Left lobe of liver (tissue), 2 donors: ENCODE results near the gene FANCI. TPM values are rescaled to one million over a fixed set of nuclear protein-coding genes. Genes with fewer than 3 reads are reported as not detected.
"Not testable (repeated sequence)": the region's sequence is repeated elsewhere in the genome, so short reads cannot be mapped to it uniquely, and the experiment has no call there.

Source experiments
- ATAC-seq: fragments of 200-7000 bp; cut with Tn5 transposase; one replicate; pipeline ENCODE4 v1.9.1; 2020; ENCODE audit warnings: mild to moderate bottlenecking, moderate library complexity
- DNase-seq: peaks from one replicate; pipeline ENCODE4 v3.0.0-alpha.2; 2020; ENCODE audit warnings: low spot score
- total RNA-seq: library from RNA; stranded (reverse); gene quantifications from one replicate; pipeline ENCODE4 v1.2.1, GENCODE V29; 2021
- donor health status: DM: no; HTN: no; CAD: no; lungs with moderate emphysema.
- donor health status: DM: no; HTN: yes; CAD: no.

The FANCI gene
- total RNA-seq, 1 donor from 2014 or later = 3.3 TPM

DNA sequence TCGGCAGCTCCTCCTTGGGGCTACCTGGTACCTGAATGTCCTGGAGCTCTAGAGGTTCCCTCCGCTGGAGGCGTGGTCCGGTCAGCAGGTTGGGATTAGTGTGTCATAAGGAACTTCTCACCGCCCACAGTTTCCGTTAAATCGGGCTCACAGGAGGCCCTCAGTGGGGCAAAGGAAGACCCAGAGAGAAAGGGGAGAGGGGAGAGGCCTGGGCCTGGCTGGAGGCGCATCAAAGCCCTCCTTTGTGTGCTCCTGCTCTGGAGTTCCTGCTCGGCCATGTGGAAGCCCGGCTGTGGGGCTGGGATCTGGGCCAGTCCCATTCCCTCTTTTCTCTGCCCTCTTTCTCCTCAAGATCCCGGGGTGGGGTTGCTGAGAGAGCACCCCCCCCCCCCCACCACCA lies 22.2 kb upstream of the FANCI start, which contains the start of gene RLBP1:
TSS of gene RLBP1 (minus strand) at position 37 of the 400 bp plus-strand sequence. CDS start 2,604 bp downstream, outside the sequence.
- DNase-seq (no peak), ATAC-seq (no peak)

DNA sequence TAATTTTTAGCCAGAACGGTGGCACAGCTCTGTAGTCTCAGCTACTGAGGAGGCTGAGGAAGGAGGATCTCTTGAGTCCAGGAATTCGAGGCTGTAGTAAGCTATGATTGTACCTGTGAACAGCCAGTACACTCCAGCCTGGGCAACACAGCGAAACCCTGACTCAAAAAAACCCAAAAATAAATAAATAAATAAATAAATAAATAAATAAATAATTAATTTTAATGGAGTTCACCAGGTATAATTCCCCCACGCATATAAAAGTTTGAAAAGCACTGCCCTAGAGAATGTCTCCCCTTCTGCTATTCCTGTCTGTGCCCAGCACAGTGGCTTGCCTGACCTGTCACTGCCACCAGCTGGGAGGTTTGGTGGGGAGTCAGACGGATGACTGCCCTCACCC lies 18.2 kb upstream of the FANCI start:
- ATAC-seq (no peak), DNase-seq (no peak)

DNA sequence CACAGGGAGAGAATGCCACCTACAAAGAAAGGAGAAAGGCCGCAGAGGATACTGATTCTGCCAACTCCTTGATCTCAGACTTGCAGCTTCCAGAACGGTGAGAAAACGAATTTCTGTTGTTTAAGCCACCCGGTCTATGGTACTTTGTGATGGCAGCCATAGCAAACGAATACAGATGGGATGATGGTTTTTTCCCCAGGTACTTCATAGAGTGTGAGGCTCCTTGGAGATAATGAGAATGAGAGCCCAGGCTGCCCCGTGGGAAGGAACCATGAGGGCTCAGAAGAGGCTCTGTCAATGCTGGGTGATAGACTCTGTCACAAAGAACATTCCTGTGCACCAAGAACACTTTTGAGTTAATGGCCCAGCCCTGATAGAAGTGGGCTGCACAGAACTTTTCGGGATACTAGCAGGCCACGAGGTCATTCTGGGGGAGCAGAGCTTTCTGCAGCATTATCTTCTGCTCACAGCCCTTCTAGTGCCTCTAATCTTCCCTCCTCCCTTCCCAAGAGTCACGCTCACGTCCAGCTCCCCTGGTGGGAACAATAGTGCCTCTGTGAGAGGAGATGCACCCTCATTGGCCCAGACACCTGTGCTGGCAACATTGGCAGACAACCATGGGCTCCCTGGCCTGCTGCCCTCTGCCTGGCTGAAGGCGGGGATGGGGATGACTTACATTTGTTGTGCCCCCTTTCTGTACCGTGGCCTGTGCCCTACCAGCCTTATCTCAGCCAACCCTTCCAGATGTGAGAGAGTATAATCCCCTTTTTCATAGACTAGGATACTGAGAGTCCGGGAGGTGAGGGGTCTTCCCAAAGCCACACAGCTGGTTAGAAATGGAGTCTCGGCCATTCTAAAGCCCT lies 17.2 kb upstream of the FANCI start:
- no peak for ATAC-seq
- no peak for DNase-seq

DNA sequence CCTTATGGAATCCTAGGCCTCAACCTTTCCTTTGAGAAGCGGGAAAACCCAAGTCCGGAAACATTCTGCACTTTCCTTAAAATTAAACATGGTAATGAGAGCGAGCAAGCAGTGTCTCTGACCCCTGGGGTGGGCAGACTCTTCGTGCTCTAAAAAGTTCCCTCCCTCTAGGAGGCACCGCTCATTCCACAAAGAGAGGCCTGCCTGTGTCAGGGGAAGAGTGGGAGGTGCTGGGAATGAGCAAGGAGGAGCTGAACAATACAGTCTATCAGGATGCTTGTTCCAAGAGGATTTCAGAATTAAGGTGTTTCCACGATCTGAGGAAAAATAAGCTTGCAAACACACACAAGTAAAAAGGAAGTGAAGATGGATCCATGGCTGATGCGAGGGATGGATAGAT lies 16.4 kb upstream of the FANCI start:
- DNase-seq = no peak
- no peak for ATAC-seq

DNA sequence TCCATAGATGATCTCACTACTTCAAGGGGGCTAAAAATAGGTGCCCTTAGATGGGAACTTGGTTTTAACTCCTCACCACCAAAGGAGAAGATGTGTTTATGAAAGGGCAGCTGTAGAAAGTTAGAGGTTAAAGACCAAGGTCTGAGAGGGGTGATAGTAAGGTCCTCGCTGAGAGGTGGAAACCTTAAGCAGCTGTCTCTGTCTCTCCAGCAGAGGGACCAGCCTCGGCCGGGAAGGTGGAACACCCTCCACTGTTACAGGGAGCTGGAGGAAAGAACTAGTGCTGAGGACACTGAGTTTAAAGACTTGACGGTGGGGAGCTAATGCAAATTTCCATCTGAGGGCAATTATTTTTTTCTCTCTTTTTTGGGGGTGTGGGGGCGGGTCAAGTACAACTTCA lies 13.5 kb upstream of the FANCI start:
- DNase-seq (no peak), ATAC-seq (no peak)

DNA sequence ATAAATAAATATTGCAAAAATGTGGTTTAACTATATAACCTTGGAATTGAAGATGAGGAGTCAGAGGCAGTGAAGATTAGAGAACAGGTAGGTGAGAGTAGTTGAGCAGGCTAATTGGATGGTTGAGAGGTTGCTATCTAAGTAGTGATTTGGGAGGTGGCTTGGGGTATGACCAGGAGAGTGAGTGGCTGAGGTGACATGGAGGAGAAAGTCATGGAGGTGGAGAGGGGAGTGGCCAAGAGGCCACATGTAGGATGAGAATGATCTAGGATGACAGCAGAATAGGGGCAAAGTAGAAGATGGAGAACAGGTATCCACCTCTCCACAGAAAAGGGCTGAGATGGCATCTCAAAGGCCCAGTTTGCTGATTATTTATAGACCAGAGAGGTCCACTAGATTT lies 11.9 kb upstream of the FANCI start:
- ATAC-seq (no peak), DNase-seq (no peak)

DNA sequence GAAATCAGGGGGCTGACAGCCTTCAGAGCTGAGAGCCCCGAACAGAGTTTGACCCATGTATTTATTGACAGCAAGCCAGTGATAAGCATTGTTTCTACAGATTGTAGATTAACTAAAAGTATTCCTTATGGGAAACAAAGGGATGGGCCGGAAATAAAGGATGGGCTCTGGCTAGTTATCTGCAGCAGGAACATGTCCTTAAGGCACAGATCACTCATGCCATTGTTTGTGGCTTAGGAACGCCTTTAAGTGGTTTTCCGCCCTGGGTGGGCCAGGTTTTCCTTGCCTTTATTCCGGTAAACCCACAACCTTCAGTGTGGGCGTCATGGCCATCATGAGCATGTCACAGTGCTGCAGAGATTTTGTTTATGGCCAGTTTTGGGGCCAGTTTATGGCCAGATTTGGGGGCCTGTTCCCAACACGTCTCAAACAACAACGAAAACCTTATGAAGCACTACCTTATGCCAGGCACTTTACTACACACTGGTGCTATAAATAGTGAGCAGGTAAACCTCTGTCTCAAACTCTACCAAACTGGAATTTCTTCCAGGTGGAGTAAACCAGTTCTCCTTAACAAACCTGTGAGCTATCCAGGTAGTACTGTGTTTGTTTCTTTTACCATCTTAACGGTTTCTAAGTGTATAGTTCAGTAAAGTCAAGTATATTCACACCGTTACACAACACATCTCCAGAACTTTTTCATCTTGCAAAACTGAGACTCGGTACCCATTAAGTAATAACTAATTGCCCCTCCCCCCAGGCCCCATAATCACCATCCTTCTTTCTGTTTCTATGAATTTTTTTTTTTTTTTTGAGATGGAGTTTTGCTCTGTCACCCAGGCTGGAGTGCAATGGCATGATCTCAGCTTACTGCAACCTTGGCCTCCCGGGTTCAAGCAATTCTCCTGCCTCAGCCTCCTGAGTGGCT lies 3.6 kb upstream of the FANCI start:
- not testable (repeated sequence) for ATAC-seq, DNase-seq

DNA sequence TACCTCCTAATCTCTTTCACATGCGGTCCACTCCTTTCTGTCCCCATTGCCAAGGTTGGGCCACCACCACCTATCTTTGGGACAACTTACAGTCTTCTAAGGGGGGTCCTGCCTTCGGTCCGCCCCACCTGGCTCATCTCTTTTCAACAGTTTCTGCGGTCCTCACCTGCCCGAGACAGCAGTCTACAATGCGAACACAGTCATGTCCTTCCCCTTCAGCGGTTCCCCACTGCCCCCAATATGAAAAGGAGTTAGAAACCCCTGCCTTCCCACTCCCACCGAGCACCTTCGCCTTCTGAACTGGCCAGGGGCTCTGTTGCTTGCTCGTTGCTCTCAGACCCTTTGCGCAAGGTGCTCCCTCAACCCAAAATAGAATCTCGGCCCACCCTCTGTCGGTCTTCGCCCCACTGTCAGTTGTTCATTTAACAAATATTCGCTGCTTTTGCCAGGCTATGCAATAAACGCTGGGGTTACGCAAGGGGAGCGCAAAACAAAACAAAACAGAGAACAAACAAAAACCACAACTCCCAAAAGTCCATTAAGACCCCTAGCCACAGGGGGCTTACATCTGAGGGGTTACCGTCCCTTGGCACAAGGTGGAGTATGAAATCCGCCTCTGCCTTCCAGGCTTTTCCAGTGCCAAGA lies 611 bp upstream of the FANCI start:
- DNase-seq (no peak), ATAC-seq (peak; percentile 37)

DNA sequence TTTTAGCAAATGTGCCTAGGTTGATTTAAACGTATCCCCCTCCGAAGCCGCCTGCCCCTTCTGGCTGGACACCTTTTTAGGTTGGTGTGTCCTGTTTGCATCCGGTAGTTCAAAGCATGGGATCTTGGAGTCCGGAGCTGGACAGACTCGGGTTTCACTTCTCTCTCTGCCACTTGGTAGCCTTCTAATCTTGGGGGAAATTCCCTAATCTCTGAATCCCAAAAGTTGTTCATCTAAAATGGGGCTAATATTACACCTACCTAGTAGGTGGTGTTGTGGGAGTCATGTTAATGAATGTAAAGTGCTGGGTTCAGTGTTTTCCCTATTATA lies 760 bp downstream of the FANCI start:
- DNase-seq (no peak), ATAC-seq (no peak)

DNA sequence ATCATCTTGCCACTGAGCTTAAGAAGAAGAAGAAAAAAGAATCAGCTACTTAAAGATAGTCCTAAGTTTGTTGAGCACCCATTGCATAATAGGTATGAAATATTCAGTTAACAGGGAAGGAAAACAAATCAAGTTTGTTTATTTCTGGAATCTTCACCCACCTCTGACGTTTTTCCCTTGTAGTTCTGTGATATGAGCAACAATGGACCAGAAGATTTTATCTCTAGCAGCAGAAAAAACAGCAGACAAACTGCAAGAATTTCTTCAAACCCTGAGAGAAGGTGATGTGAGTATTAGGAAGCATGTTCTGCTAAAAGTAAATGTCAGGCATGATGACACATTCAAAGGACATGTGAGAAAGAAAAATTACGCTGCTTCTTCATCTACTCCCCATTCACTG lies 3.7 kb downstream of the FANCI start:
- DNase-seq (no peak), ATAC-seq (no peak)

DNA sequence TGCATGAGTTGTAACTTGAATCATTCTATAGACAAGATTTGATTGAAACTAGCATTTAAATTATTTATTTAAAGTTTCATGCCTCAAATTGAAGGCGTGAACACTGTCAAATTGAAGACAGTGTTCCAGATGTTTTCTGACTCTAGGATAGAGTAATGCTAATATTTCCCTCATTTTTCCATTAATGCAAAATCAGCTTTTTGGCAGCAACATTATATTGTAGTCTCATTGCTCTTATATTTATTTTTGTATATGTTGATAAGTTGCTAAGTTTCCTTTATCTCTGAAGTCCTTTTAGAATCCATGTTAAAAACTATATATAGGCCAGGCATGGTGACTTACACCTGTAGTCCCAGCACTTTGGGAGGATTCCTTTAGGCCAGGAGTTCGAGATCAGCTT lies 4.8 kb downstream of the FANCI start:
- DNase-seq (no peak), ATAC-seq (no peak)

DNA sequence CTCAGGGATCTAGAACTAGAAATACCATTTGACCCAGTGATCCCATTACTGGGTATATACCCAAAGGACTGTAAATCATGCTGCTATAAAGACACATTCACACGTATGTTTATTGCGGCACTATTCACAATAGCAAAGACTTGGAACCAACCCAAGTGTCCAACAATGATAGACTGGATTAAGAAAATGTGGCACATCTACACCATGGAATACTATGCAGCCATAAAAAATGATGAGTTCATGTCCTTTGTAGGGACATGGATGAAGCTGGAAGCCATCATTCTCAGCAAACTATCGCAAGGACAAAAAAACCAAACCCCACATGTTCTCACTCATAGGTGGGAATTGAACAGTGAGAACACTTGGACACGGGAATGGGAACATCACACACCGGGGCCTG lies 6.4 kb downstream of the FANCI start:
- ATAC-seq = not testable (repeated sequence)

DNA sequence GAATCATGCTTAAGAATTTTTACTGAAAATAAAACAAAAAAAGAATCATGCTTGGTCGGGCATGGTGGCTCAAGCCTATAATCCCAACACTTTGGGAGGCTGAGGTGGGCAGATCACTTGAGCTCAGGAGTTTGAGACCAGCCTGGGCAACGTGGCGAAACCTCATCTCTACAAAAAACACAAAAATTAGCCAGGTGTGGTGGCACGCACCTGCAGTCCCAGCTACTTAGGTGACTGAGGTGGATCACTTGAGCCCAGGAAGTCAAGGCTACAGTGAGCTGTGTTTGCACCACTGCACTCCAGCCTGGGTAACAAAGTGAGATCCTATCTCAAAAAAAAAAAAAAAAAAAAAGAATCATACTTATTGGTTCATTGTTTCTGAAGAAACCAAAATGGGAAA lies 33.5 kb downstream of the FANCI start:
- DNase-seq, ATAC-seq: not testable (repeated sequence)

More for the DNA sequence above, 6.4 kb downstream of the FANCI start:
- not testable (repeated sequence) for DNase-seq

DNA sequence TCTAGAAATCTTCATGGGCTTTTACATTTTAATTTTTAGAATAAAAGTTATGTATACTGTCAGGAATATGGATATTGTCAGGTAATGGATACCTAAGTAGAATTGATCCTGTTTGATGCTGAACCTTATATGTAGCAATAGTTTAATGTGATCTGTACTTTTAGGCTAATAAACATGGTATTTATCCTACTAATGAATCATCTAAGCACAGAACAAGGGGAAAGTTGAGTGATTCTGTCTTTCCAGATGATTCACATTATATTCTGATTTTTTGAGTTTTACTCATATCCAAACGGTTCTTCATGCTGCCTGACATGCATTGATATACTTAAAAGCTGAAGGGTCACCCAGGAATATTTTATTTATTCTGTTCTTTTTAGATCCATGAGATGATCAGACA lies 34.5 kb downstream of the FANCI start:
- no peak for DNase-seq
- ATAC-seq = no peak

DNA sequence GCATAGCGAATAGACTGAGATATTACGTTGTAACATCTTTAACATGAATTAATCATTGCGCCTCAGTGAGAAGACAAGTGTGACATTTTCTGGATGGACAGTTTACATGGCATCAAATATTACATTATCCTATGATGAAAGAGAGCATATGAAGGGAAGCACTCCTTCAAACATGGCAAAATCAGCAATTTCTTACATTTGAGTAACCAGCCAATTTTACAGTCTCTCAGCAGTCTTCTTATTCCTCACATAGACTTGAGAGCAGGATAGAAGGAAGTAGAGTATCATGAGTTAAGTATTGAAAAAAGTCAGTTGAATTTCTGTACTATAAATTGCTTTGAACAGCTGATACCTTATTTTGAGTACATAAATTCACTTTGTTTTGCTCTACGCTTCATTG lies 38.9 kb downstream of the FANCI start:
- ATAC-seq = no peak
- no peak for DNase-seq

DNA sequence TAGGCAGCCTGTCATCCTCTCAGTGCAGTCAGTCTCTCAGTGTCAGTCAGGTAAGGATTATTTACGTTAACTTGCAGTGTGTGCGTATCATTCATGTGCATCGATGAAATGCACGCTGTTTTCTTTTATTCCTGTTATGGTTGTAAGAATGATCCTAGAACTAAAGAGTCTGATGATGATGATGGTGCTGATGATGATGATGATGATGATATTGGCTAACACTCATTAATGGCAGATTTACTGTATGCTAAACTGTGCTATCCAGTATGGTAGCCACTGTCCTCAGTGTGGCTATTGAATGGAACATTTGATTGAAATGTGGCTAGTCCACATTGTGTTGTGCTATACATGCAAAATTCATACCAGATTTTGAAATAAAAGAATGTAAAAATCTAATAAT lies 39.4 kb downstream of the FANCI start:
- DNase-seq (no peak), ATAC-seq (no peak)

DNA sequence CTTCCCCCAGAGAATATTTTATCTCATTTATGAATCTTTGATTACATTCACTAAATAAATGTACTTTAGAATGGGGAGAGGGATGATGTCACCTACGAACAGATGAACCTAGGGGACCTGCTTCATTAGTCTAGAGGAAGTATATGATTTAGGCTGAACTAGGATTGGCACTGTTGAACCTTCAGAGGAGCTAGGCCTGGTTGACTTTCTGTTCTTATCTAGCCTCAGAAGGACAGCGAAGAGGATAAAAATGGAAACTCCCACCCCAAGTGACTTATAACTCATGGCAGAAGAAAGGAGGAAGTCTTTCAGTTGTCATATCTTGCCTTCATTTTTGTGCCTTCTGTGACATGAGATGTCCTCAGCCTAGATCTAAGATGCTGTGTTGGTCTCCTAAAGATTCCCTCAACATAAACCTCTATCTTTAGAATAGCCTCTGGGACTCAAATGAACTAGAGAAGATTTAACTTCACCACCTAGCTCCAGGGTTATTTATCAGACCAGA lies 48.2 kb downstream of the FANCI start:
- ATAC-seq = no peak
- DNase-seq = no peak

DNA sequence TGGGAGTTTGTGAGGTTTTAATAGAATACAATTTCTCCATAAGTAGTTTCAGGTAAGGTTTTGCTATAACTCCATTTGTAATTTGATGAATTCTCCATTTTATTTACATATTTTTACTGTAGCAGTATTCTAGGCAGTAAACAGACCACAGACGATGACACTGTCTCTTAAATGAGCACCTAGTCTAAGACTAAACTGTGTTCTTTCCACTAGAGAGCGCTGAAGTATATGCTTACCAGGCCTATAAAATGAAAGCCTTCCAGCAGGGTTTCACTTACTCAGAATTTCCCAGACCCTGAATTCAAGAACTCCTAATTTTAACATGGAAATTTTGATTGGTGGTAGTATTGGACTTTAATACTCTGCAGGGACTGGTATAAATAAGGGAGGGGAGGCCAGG lies 49.2 kb downstream of the FANCI start:
- ATAC-seq (no peak), DNase-seq (no peak)

DNA sequence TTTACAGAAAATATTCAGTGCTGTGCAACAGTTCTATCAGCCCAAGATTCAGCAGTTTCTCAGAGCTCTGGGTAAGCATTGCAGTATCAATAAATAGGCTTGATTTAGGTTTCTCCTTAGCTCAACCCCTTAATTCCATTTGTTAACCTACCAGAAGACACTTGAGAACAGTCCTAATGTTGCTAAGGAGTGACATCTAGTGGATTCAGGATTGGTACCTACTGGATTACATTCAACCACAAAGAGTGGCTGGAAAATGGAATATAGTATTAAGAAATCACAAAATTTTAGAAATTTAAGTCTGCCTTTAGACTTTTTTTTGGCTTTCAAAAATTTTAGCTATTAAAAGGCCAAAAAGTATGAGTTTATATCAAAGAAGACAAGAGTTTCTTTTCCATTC lies 56.1 kb downstream of the FANCI start:
- DNase-seq = no peak
- ATAC-seq = peak; percentile 70

DNA sequence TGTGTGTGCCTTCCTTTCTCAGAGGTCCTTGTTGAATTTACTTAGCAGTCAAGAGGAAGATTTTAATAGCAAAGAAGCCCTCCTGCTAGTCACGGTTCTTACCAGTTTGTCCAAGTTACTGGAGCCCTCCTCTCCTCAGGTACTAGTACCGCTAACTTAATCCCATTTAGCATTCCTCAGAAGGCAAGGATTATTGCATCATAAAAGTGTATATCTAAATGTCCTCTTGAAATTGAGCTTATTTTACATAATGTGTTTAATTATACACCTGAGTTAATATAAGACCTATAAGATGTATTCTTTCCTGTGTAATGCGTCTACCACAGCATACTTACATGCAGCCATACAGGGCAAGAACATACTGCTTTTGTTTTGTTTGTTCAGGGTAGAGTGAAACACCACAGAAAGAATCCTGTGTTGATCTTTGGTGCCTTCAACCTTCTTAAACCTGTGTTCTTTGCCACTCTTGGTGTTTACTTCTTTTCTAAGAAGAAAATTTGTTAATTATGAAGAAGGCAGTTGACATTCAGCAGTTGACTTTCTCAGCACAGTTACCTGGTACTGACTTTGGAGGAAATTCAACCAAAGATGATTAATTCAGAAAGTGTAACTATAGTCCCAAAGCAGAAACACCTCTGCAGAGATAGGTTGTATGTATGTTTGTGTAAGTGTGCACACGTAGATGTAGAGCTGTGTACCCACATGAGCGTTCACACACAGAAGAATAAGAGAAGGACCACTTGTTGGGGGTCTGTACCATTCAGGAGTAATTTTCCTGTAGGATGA lies 57.7 kb downstream of the FANCI start:
- no peak for ATAC-seq

More for the DNA sequence above, 57.7 kb downstream of the FANCI start:
- DNase-seq = no peak
